Measurements from ENCODE around the gene CYYR1.
"Not testable (repeated sequence)": the region's sequence is repeated elsewhere in the genome, so short reads cannot be mapped to it uniquely, and the experiment has no call there.

CYYR1 gene

DNA sequence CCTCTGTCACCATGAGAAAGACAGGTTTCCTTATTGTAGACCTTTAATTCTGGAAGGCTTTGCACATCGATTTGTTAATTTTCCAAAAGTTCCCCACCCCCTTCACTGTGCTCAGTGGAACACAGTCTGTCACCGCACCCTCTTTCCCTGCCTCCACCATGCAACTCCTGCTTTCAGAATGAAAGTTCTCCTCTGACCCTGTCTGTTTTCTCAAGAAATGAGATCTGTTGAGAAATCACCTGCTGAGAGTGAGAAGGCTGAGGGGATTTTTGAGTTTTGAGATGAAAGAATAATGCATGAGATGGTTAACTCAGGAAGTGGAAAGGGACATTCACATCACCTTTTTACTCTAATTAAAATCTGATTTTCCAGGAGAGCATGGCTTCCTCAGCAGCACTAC, 99.6 kb downstream of the CYYR1 start:
- no peak for ATAC-seq

DNA sequence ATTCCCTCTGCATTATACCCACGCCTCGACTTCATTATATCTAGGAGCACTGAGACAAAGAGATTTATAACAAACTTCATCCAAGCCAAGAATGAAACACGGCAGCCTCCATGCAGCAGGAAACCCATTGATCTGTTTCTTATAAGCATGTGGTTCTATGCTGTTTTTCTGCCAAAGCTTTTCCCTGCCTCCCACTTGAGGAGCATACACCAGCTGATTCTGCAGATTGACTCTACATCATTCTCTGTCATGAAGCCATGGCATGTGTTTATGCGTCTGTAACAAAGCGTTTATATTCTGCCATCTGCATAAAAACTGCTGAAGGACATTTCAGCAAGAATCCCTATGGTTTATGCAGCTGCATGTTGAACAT, 102.0 kb downstream of the CYYR1 start:
- ATAC-seq = no peak

DNA sequence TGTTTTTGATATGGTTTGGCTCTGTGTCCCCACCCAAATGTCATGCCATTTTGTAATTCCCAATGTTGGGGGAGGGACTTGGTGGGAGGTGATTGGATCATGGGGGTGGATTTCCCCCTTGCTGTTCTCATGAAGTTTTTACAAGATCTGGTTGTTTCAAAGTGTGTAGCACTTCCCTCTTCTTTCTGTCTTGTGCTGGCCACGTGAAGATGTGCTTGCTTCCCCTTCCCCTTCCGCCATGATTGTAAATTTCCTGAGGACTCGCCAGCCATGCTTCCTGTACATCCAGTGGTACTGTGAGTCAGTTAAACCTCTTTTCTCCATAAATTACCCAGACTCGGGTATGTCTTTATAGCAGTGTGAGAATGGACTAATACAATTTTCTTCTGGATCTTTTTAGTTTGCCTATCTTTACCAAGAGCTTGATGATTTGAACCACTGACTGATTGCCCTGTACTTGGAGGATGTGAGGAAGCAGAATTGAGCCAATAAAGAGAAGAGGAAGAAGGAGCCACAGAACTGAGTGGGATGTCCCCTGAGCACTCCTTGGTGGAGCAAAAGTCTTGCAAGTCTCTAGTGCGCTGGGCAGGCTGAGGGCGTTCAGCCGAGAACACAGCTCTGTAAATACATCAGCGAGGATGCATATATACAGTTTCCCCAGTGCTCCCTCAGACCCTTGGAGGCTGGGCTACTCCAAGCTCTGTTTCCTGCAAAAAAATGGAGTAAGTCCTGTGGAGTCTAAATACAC, 102.6 kb downstream of the CYYR1 start:
- no peak for ATAC-seq

DNA sequence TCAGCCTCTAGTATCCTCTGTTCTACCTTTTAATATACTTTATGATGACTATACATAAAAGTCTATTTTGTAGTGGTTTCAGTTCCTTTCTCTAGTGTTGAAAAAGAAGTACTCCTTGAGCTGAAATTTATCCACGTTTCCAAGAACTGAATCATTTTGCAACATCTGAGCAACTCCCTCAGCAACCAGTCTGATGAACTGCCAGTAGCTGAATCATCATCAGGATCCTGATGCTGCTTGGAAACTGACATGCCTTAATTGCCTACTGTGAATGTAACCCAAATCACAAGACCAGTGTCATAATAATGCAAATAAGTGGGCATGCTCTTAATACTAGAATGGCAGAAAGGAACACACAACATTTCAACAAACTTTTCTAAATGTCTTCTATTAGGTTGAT, 103.3 kb downstream of the CYYR1 start:
- no peak for ATAC-seq

DNA sequence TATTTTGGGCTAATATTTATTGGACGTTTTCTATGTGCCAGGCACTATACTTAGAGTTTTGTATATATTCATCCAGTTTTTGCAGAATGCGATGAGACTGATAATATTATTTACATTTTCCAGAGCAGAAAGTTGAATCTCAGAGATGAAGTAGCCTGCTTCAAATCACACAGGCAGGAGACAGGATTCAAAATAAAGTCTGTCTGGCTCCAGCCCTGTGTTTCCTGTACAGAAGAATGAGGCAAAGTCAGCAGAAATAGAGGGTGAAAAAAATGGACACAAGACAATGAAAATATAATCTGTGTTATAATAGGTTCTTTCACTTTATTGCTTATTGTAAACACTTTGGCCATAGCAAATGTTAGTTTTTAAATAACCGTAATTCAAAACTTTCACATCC, 107.2 kb downstream of the CYYR1 start:
- ATAC-seq = no peak

DNA sequence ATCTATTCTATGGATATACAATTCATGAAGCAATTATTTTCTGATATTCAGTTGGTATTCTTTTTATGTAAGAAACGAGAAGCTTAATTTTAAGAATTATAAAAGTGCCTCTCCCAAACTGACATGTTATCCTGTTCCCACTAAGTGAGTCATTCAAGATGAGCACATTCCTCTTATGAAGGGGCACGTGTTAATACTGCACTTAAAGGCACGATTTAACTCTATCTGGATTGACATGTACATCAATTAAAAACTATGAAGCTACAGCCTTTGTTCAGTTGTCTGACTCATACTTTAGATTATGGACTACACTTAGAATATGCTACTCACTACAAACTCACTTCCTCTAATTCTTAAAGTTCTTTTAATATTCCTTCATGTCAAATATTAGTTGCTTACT, 111.6 kb downstream of the CYYR1 start:
- ATAC-seq = no peak

DNA sequence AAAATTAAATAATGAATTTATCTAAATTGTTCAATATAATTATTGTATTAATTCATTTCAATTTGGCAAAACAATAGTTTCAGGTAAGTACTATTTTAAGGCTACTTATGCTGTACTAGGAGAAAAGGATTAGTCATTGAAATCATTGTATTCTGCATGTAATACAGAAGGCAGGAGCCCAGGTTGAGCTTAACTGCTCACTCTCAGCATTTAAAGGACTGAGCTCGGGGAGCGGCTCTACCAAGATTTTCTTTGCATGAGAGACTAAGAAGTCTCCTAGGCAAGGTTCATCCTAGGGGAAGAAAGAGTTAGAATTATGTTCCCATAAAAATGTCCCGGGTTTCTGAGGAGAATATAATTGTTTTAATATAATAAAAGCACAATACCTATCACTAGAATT, 112.5 kb downstream of the CYYR1 start:
- no peak for ATAC-seq

DNA sequence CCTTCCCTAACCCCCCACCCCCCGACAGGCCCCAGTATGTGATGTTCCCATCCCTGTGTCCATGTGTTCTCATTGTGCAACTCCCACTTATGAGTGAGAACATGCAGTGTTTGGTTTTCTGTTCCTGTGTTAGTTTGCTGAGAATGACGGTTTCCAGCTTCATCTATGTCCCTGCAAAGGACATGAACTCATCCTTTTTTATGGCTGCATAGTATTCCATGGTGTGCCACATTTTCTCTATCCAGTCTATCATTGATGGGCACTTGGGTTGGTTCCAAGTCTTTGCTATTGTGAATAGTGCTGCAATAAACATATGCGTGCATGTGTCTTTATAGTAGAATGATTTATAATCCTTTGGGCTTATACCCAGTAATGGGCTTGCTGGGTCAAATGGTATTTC, 114.2 kb downstream of the CYYR1 start:
- ATAC-seq = not testable (repeated sequence)

DNA sequence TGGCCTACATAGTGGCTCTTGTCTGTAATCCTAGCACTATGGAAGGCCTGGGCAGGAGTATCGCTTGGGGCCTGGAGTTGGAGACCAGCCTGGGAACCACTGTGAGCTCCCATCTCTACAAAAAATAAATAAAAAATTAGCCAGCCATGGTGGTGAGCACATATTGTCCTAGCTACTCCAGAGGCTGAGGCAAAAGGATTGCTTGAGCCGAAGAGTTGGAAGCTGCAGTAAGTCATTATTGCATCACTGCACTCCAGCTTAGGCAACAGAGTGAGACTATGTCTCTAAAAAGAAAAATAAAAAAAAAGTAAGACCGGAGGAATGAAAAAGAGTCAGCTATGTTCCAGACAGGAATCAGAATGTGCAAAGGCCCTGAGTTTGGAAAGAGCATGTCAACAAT, 115.3 kb downstream of the CYYR1 start:
- no peak for ATAC-seq

DNA sequence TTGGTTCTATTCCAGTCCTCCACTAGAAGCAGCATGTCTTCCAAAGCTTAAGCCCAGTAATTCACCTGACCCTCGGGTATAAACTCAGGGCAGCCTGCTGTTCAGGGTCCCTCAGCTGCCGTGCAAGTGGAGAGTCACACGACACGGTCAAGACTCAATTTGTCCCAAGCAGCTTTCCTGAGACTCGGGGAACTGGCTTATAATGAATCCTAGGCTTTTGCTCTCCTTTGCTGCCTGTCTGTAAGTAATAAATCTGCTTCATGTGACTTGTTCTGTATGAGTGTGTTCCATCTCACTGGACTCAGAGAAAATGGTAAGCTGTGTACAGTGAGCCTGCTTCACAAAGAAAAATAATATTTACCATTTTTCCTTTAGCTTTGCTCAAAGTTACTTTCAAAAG, 119.8 kb downstream of the CYYR1 start:
- ATAC-seq = no peak

DNA sequence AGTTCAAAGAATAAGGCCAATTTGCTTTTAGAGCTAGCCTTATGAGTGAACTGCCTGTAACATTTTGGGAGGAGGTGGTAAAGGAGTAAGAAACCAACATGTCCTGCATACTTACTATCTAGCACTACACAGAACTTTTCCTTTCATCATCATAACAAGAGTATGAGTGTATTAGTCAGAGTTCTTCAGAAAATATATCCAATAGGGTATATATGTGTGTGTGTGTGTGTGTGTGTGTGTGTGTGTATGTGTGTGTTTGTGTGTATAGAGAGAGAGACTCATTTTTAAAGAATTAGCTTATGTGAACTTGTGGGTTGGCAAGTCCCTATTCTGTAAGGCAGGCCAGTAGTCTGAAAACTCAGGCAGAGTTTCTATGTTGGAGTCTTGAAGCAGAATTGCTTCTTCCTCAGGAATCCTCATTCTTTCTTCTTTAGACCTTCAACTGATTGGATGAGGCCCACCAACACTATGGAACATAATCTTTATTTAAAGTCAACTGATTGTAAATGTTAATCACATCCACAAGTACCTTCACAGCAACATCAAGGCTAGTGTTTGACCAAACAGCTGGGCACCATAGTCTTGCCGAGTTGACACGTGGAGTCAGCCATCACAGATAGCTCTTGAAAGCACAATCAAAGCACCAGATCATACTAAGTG, 121.9 kb downstream of the CYYR1 start:
- ATAC-seq = no peak

DNA sequence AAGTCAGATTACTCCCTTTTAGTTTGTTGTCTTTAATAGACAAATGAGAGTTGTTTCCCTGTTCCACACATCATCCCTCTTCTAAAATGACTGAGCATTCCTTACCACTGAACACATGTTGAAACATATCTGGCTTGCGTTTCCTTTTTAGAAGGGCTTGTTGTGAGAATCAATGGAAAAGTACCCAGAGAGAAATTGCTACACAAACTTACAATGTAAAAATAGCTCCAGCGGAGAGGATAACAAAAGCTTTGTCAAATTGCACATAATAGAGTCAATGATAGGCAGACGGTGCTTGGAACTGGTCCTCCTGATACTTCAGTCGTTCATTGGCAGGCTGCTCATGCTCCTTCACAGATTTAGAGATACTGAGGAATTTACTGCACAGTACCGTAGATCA, 123.9 kb downstream of the CYYR1 start:
- no peak for ATAC-seq

DNA sequence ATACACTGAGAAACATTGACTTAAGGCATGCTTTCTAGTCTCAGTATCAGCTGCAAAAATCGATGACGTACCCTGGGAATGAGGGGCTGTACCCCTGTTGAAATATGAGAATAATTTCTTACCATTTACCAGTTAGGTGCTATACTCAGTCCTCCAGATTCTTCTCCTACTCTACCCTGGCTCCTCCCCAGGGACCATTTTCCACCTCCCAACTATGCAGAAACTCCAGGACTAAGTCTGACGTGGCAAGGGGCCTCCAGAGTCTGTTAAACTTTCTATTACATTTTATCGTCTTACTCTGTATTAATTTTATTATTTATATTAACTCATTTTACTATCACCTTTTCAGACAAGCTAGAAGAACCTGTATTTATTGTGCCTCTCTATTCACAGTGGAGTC, 124.3 kb downstream of the CYYR1 start:
- no peak for ATAC-seq

DNA sequence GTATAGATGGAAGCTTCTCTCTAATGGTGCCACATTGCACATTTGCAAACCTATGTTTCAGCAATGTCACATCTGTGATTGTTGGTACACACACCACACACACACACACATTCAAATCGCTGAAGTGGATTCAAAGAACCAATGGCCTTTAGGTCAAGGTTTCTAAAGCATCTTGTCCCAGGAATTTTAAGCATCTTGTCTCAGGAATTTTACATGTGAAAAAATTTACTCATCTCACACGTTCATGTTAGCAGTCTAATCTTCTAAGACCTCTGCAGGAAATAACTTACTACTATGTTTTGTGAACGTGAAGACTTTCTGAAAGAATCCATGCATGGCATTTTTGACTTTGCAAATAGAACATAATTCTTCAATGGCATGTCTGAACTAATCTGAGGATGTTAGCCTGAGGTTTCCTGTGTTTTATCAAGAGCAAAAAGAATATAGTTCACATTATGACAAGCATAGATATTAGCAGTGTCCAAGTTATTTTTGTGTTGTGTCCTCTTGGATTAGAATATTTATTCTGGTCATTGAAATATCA, 125.1 kb downstream of the CYYR1 start:
- no peak for ATAC-seq

DNA sequence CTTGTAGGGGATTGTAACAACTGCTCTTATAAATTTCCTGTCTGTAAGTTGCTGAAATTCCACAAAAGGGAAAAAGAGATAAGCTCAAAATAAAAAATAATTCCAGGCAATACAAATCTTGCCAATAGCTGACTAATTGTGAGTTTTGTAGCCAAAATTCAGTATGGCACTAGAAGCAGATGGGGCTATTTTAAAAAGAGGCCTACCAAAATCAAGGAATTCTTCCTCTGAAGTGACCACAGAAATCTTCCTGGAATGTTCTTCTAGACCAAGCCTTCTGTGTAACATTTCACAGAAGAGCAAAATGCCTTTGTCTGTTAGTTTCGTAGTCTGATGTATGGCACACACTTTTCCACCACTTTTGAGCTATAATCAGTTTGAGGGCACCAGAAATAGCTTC, 127.6 kb downstream of the CYYR1 start:
- no peak for ATAC-seq

DNA sequence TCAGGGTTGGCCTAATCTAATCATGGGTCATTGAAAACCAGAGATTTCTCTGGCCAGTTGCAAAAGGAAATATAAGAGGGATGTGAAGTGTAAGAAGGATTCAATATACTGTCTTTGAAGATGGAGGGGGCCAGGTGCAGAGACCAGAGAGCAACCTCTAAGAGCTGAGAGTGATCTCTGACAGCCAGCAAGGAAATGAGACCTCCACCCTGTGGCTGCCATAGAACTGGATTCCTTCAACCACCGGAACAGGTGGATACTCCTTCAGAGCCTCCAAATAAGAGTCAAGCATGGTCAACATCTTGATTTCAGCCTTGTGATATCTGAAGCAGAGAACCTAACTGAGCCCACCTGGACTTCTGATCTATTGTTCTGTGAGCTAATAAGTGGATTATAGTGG, 128.4 kb downstream of the CYYR1 start:
- no peak for ATAC-seq

DNA sequence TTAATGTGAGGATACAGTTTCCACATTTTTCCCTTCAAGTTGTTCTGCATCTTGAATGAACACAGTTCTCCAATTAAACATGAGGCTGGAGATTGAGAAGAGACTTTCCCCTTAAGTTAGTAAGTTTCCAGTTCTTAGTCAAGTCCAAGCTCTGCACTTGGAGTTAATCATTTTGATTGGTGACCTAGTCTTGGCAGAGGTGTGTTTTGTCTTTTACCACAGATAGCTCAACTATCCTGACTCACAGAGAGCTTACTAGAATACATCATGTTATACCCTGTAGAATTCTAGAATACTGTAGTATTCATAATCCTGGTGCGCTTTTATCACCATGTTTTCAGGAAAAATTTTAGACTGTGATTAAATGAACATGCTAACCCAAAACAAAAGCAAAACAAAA, 129.2 kb downstream of the CYYR1 start:
- ATAC-seq = no peak

DNA sequence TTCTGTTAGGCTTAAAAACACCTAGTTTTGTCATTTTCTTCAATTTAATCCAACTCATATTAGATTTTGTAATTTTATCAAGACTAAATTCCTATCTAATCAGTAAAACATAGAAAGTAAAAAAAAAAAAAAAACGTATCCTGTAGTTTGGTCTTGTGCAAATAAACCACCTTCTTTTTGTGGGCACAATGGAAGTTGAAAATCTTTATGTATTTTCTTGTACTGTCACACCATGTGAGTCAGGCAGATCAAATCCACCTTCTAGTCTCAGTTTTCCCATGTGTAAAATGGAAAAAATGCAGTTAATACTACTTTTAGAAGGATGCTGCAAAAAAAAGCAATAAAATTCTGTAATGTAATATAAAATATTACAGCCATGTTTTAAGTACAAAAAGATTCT, 129.8 kb downstream of the CYYR1 start:
- ATAC-seq = no peak

DNA sequence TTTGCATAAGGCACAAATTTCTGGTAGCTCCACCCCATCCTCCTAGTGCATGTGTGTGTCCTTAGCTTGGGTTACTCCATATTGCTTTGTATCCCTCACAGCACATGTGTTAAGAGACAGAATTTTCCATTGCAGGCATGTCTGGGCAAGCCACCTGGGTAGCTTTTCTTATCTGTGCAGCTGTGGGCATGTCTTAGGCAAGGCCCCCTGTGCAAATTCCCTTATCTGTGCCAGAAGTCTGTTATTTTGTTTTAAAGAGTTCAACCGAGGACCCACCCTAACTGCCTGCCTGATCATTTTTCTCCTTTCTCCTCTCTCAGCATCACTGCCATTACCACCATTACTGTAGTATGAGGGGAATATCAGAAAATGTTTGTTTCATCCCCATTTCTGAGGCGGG, 131.9 kb downstream of the CYYR1 start:
- ATAC-seq = no peak

DNA sequence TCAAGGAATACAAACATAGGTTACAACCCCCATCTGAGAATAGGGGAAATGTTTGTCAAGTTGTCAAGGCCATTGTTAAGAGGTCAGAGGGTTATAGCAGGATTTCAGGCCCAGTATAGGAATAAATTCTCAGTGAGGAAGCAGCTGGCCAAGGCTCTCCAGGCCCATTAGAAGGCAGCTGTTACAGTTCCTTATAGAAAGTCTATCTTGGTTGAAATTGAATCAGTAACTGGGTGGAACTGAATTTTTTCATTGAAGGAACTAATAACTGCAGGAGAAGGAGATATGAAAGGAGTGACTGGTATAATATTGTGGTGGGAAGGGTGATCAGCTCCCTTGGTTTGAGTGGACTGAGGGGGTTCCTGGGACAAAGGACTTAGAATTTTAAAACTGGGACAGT, 134.1 kb downstream of the CYYR1 start:
- ATAC-seq = no peak

DNA sequence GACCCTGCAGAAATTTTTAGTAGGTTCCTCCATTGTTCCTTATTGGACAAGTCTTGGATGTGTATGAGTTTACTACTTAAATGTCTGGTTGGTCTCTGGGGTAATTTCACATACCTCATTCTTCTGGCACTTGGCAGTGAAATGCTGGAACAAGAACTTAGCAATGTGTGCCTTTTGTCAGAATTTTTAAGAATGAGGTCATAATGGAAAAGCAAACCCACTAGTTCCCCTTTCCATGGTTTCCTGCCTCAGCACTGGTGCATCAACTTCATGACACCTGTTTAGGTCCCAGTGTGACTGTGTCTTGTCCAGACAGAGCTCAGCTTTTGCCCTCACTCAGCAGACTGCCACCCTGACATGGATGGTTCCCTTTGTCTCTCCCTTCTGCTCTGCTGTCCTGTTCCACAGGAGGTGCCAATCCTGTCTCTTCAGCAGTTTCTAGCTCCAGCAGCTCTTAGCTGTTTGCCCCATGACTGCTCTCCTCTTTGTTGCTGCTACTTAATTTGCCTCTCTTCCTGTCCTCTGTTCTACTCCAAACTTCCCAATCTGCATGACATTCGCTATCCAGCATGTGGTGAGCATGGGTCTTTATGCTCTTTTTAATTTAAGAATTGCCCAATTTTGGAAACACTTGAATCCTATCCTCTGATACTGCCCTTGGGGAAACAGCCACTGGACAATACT, 135.6 kb downstream of the CYYR1 start:
- no peak for ATAC-seq

DNA sequence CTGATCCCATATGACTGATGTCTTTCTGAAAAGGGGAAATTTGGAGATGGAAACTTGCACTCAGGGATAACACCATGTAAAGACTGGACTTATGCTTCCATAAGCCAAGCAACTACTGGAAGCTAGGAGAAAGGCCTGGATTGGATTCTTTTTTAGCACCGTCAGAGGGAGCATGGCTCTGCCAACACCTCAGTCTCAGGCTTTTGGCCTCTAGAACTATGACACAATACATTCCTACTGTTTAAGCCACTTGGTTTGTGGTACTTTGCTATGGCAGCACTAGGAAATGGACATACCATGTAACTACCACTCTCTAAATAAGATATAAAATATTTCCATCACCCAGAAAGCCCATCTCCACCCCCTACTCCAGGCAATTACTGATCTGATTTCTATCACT, 139.7 kb downstream of the CYYR1 start:
- ATAC-seq = no peak

DNA sequence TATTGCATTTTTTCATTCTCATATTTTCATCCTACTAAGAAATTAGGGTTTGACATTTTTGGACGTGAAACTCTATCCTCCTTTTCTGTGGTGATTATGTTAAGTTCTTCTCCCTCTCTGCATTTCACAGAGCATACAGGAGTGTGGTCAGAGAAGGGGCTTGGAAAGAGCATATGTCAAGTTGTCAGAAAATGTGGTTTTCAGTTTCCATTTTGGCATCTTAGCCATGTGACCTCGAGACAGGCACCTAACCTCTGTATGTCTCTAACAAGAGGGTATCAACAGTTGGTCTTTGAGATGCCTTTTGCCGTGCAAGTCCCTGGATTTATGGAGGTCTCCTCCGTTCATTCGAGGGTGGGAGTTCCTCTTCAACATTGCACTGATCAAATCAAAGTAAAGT, 140.7 kb downstream of the CYYR1 start:
- ATAC-seq = no peak

DNA sequence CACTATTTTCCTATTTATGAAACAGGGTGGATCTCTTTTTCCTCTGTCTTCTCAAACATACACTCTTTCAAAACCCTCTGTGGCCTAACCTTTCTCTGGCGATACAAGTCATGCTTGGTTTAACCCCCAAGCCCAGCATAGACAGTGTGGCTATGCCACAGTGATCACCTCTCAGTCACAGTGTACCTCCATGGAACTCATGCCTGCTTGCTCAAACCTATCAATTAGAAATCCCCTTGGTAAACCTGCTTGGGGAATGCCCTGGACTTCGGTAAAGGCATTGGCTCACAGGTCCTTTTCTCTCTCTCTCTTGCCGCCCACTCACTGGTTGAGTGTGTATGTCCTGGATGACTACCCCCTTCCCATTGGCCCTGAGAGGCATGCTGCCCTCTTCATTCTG, 147.5 kb downstream of the CYYR1 start:
- ATAC-seq = no peak

Measured in activated CD4-positive, CD25-positive, alpha-beta regulatory T cell treated with anti-CD3 and anti-CD28 coated beads, Interleukin-2, amount 50 U/mL, for 24 hours (primary cell).